B cell (primary cell): ENCODE measurements around the gene ARHGAP11A.

ENCODE experiments used
- EZH2 ChIP-seq: IDR thresholded peaks from 2 replicates; pipeline ENCODE4 v1.6.1; 2012; ENCODE audit warnings: borderline replicate concordance, low read depth, mild to moderate bottlenecking, moderate library complexity, low read length; ENCODE audit not compliant: insufficient read depth, poor library complexity, severe bottlenecking
- TF ChIP-seq, protein P1 (sequence below): fragments of 200-600 bp; IDR thresholded peaks from one replicate; pipeline ENCODE4 v1.8.0; 2022; ENCODE audit warnings: antibody characterized with exemption, mild to moderate bottlenecking

DNA sequence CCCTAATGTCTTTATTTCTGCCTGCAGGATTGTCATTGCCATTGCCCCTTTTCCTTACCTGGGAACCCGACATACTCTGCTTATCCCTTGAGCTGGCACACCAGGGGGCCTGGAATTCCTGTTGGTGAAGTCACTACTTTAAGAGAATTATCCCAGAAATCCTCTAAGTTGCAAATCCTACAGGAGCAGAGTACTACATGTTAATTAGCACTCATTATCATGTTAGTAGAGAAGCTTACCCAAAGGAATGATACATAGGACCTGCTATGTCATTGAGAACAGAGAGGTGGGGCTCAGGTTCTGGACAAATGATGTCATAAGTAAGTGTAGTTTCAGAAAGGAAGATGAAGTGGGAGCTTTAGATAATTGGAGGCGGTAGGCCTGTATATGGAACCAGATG is 53.6 kb downstream of the ARHGAP11A start:
- TF ChIP-seq, protein P1, sequence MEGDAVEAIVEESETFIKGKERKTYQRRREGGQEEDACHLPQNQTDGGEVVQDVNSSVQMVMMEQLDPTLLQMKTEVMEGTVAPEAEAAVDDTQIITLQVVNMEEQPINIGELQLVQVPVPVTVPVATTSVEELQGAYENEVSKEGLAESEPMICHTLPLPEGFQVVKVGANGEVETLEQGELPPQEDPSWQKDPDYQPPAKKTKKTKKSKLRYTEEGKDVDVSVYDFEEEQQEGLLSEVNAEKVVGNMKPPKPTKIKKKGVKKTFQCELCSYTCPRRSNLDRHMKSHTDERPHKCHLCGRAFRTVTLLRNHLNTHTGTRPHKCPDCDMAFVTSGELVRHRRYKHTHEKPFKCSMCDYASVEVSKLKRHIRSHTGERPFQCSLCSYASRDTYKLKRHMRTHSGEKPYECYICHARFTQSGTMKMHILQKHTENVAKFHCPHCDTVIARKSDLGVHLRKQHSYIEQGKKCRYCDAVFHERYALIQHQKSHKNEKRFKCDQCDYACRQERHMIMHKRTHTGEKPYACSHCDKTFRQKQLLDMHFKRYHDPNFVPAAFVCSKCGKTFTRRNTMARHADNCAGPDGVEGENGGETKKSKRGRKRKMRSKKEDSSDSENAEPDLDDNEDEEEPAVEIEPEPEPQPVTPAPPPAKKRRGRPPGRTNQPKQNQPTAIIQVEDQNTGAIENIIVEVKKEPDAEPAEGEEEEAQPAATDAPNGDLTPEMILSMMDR, result no peak
- TF ChIP-seq EZH2, result no peak
